H1 (cell line): ENCODE measurements around the gene TANC1. TPM values are rescaled to one million over a fixed set of nuclear protein-coding genes. Genes with fewer than 3 reads are reported as not detected.

Experiments
- CREB1 ChIP-seq: IDR thresholded peaks from 2 replicates; pipeline ENCODE4 v1.6.1; 2012; ENCODE audit warnings: inconsistent platforms
- NANOG ChIP-seq: IDR thresholded peaks from 2 replicates; pipeline ENCODE4 v1.6.1; 2011; ENCODE audit warnings: low read length, low read depth, mild to moderate bottlenecking, inconsistent platforms; ENCODE audit not compliant: insufficient read depth, poor library complexity, severe bottlenecking
- polyA plus RNA-seq, 7 experiments: library from polyadenylated mRNA; depleted of rRNA in 3 of 7; stranded (reverse) in 5 of 7; unstranded in 2 of 7; fragments of >200 nt in 5 of 7; fragments of 200-250 nt in 2 of 7; gene quantifications; 1 replicate in 5 of 7; 2 replicates in 1 of 7; 4 replicates in 1 of 7; pipeline versions ENCODE4 v1.2.1 to v1.2.3, GENCODE V29; 2011 to 2013; ENCODE audit warnings: missing spikeins in 2 of 7, mixed read lengths in 2 of 7
- total RNA-seq: library from RNA; stranded (reverse); fragmentation: NEBNext Ultra II Directional; extraction: Animal tissue kit (Norgen Biotek cat#: 25700); gene quantifications from 2 replicates; pipeline ENCODE4 v1.2.1, GENCODE V29; 2021
- TF ChIP-seq, protein P1 (sequence below), 3 experiments: IDR thresholded peaks; 1 replicate in 2 of 3; 2 replicates in 1 of 3; pipeline versions ENCODE4 v1.5.1 to v1.6.1; 2011; ENCODE audit warnings: low read length in 3 of 3, mild to moderate bottlenecking in 3 of 3, inconsistent platforms in 2 of 3, low read depth in 1 of 3, moderate library complexity in 1 of 3; ENCODE audit not compliant: insufficient read depth in 1 of 3; ENCODE audit errors: control extremely low read depth in 1 of 3

Gene TANC1
- total and polyA plus RNA-seq, 2 of the 8 experiments (the other 6 are each of a cell fraction or from before 2014, with no cell fraction given), result 4.1 to 7.6 TPM

DNA sequence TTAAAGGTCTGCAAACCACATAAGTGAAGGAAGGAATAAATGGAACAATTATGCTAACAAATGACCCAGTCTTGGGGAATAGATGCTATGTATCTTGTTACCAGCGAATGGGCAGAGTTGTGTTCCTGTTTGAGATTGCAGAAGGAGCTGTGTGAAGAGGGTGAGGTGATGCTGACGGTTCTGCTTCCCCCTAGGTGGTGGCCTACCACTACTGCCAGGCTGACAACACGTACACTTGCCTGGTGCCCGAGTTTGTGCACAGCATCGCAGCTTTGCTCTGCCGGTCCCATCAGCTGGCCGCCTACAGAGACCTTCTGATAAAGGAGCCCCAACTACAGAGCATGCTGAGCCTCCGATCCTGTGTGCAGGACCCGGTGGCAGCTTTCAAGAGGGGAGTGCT, 206.3 kb downstream of the TANC1 start (continued):
- TF ChIP-seq, protein P1, sequence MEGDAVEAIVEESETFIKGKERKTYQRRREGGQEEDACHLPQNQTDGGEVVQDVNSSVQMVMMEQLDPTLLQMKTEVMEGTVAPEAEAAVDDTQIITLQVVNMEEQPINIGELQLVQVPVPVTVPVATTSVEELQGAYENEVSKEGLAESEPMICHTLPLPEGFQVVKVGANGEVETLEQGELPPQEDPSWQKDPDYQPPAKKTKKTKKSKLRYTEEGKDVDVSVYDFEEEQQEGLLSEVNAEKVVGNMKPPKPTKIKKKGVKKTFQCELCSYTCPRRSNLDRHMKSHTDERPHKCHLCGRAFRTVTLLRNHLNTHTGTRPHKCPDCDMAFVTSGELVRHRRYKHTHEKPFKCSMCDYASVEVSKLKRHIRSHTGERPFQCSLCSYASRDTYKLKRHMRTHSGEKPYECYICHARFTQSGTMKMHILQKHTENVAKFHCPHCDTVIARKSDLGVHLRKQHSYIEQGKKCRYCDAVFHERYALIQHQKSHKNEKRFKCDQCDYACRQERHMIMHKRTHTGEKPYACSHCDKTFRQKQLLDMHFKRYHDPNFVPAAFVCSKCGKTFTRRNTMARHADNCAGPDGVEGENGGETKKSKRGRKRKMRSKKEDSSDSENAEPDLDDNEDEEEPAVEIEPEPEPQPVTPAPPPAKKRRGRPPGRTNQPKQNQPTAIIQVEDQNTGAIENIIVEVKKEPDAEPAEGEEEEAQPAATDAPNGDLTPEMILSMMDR (IDR thresholded peaks at IDR 0.05; ENCODE audit: control extremely low read depth in 1 of 3, insufficient read depth in 1 of 3, low read depth in 1 of 3, low read length in 3 of 3), result no peak
- TF ChIP-seq NANOG (no peak), CREB1 (no peak)
